CMK (cell line): Measurements from ENCODE around the gene RNF133.

Experiments
- DNase-seq: peaks from one replicate; pipeline ENCODE4 v3.0.0-alpha.2; 2010; ENCODE audit warnings: low read depth

RNF133 gene

GRCh38 chr7:122699017-122699416, at the start of gene RNF133:
Gene RNF133, minus strand, starts transcription at chr7:122699117. Its CDS starts 199 bp downstream, at chr7:122698918.
- no peak for DNase-seq

DNA sequence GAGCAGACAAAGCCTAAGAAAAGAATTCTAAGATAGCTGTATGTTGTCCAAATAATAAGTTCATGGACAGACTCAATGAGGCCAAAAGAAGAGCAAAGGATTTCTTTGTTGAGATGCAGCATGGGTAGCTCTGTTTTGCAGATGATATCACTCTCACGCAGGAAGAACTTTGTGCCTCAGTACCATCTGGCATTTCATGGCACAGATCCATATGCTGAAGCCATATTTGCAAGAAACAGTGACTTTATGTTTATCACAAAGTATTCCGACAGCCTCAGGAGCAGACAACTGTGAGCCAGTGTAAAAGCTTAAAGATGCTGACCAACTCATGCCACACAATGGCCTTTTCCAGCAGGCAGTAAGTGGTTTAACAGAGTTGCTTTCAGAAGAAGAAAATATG, 49.3 kb upstream of the RNF133 start:
- no peak for DNase-seq

- no peak for DNase-seq
Observed at GRCh38 chr7:122746948-122747347, 48.0 kb upstream of the RNF133 start.

DNA sequence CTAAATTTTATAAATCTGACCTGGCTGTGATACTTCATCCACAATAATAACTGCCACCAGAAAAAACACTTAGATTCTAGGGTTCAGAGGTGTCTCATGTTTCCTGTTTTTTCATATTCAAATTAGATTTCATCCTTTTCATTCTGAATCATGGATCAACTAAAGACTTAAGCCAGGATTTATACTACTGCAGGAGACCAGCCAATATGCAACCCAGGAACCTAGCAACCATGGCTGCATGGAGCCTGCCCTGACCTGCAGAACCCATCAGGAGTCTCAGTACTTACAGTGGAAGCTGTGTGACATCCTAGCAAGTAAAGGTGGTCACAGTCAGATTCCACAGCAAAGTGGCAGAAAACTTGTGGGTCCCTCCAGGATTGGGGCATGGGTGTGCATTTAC, 44.3 kb upstream of the RNF133 start:
- no peak for DNase-seq

- no peak for DNase-seq
Observed at GRCh38 chr7:122738947-122739346, 40.0 kb upstream of the RNF133 start.

DNA sequence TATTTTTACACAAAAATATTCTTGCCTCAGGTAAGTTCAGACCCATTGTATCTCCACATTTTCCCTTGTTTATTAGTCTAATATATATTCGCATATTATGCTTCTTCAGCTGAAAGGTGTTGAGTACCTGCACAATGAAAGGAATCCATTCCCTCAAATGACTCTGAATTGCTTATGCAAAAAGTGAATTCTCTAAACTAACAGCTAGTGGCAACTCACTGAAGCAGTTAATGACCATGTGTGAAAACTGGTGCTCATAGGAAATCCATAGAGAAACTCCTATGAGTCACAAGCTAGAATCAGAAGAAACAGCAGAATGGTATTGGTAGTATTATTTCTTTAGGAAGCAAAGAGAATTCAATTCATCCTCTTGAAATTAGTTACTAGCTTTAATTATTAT, 37.3 kb upstream of the RNF133 start:
- no peak for DNase-seq

- no peak for DNase-seq
Observed at GRCh38 chr7:122727759-122728158, 28.8 kb upstream of the RNF133 start.

- no peak for DNase-seq
Observed at GRCh38 chr7:122727354-122727753, 28.4 kb upstream of the RNF133 start.

- no peak for DNase-seq
Observed at GRCh38 chr7:122726881-122727280, 28.0 kb upstream of the RNF133 start.

GRCh38 chr7:122724366-122724765, 25.4 kb upstream of the RNF133 start:
- no peak for DNase-seq

- DNase-seq = no peak
Observed at GRCh38 chr7:122719010-122719578, 20.2 kb upstream of the RNF133 start.

DNA sequence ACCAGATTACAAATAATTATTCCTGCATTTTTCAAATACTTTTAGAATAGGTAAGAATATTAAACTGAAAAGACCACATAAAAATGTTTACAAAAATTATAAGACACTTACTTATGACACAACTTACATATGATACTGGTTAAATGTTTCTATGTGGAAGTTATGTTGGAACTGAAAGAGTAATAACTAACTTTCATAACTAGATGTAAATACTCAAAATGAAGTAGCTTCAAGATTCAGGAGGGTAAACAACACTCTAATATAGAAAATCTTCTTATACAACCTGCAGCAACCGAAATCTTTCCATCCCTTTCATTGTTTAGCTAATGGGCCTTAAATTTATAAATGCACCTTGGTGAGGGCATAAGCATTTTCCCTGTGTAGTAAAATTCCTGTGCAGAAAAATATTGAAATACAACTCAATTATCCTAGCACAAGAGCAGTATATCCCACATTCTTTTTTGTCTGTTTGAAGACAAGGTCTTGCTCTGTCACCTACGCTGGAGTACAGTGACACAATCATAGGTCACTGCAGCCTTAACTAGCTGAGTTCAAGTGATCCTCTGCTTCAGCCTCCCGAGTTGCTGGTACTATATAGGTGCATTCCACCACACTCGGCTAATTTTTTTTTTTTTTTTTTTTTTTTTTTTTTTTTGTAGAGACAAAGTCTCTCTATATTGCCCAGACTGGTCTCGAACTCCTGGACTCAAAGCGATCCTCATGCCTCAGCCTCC, 18.6 kb upstream of the RNF133 start:
- no peak for DNase-seq

- DNase-seq = no peak
Observed at GRCh38 chr7:122715183-122715582, 16.3 kb upstream of the RNF133 start.

GRCh38 chr7:122710916-122711315, 12.0 kb upstream of the RNF133 start:
- no peak for DNase-seq

- DNase-seq = no peak
Observed at GRCh38 chr7:122709930-122710646, 11.2 kb upstream of the RNF133 start.

DNA sequence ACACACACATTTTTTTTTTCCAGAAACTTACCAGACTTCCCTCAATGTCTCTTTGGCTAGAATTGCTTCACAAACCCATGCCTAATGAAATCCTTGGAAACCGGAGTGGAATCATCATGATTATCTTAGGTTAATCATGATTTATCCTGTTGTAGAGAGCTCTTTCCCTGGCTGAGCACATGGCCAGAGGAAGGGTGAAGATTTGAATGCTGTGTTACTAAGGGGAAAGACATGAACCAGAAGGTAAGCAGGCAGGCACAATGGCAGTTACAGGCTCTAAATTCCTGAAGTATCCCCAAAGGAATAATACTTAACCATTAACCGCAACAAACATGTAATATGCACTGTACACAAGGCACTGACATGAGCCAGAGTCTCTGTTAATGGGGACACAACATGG, 7.9 kb upstream of the RNF133 start:
- DNase-seq = no peak

DNA sequence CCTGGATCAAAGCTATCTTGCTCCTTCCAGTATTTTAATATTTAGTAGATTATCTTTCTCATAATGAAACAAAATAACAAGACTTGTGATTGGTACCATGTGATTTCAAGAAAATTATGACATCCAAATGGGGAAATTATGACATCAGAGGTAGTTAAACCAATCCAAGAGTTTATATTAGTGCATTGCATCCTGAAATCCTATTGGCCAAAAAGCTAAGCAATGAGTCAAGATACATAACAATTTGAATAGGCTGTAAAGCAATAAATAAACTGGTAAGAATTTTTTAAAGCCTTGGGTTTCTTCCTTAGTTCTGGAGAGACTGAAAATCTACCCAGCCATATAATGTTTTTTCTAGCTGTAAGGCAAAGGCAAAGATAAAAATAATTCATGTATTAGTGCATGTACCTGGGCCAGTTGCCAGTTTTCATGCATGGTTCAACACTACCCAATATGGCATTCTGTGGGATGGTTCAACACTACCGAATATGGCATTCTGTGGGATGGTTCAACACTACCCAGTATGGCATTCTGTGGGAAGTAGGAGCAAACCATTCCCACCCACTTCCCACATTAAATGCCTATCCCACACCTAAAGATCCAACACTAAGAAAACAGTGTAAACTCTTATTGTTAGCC, 4.1 kb upstream of the RNF133 start, which contains the start of gene RNF148:
TSS of gene RNF148 (minus strand) at position 51 of the 639 bp plus-strand sequence. CDS start 172 bp downstream, outside the sequence.
- no peak for DNase-seq

DNA sequence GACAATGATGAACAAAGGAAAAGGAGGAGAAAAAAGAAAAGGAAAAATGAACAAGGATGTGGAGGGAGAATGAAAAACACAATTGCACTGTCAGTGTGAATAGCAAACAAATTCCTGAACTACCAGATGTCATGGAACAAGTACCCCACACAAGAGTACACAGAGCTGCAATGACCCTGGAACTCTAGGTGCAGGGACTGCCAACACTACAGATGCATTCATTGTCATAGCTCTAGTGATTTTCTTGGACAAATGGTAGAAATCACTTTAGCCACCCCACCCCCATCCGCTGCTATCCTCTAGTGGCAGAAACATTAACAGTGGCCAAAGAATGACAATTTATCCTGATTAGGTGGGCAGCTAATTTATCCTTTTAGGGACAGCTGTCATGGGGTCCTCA, 3.1 kb downstream of the RNF133 start:
- no peak for DNase-seq

- DNase-seq = no peak
Observed at GRCh38 chr7:122694697-122695096, 4.2 kb downstream of the RNF133 start.

DNA sequence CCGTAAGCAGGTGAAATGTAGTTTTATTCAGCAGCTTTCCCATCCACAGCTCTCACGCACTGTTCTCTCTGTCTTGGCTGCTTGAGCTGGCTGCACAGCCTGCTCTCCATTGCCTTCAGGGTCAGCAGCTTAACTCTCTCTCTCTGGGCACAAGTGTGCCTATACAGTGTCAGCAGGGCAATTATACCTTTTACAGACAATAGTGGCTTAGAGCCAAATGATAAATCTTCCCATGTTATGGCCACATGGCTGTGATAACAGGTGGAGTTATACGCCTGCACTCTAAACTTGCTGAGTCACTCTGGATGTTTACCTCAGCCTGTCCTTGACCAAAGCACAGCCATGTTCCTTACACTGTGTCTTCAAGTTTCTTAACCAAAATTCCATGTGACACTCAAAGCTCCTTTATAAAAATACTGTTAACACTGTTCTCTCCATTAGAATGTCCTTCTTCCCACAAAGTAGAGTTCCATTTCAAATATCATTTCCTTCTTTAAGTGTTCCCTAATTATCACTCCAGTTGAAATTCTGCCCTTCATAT, 6.1 kb downstream of the RNF133 start:
- no peak for DNase-seq

GRCh38 chr7:122691569-122692235, 7.2 kb downstream of the RNF133 start:
- no peak for DNase-seq
